Right atrium auricular region (tissue), 2 donors: ENCODE data around the gene SLC39A13. TPM values are rescaled to one million over a fixed set of nuclear protein-coding genes. Genes with fewer than 3 reads are reported as not detected.

ENCODE experiments used
- DNase-seq: peaks from one replicate; pipeline ENCODE4 v3.0.0-alpha.2; 2019; ENCODE audit warnings: low spot score
- H3K27ac ChIP-seq, 2 donors: fragments of 200-600 bp; sonication (generic); 1 replicate in 1 of 2; 2 replicates in 1 of 2; pipeline ENCODE4 v1.5.1; 2016 to 2019
- H3K27me3 ChIP-seq, 2 donors: fragments of 200-600 bp; sonication (generic); one replicate each; pipeline versions ENCODE4 v1.5.1 to v1.6.0; 2017 to 2019
- H3K36me3 ChIP-seq: fragments of 200-600 bp; sonication (generic); one replicate; pipeline ENCODE4 v1.5.1; 2016
- H3K4me1 ChIP-seq, 2 donors: fragments of 200-600 bp; sonication (generic); one replicate each; pipeline versions ENCODE4 v1.5.1 to v1.6.0; 2017 to 2019
- H3K4me3 ChIP-seq, 2 donors: fragments of 200-600 bp; sonication (generic); 1 replicate in 1 of 2; 2 replicates in 1 of 2; pipeline ENCODE4 v1.5.1; 2017 to 2019; ENCODE audit warnings: mild to moderate bottlenecking in 1 of 2, moderate library complexity in 1 of 2
- H3K9me3 ChIP-seq, 2 donors: fragments of 200-600 bp; sonication (generic); one replicate each; pipeline ENCODE4 v1.5.1; 2019
- total RNA-seq, 2 donors: library from RNA; depleted of rRNA; stranded (reverse); fragments of >200 nt; gene quantifications; one replicate each; pipeline ENCODE4 v1.1.0, GENCODE V29; 2016
- TF ChIP-seq, protein P1 (sequence below), 2 donors: fragments of 200-600 bp; sonication (generic); IDR thresholded peaks; one replicate each; pipeline ENCODE4 v1.5.1; 2019; ENCODE audit warnings: antibody characterized with exemption in 2 of 2

The SLC39A13 gene
- total RNA-seq, 2 donors from 2014 or later = 78.4 to 79.8 TPM

DNA sequence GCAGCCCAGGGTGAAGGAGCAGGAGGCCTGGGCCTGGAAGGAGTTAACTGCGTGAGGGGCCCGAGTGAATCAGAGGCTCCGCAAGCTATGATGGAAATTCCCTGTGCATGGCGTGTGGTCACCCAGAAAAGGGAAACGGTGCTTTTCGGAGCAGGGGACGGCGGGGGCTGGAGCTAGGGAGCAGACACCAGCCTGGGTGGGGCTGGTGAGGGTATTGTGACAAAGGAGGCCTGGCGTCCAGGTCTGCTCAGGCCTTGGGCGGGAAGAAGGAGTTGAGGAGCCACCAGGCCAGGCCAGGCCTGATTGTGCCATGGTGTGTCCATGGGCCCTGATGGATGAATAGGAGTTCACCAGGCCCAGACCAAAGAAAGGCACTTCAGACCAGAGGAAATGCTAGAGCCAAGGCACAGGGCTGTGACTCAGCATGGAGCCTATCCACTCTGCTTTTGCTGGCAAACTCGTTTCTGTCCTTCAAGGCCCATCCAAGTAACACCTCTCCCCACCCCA, 17.3 kb upstream of the SLC39A13 start:
- peak; percentile 68 for DNase-seq
- Histone ChIP-seq H3K4me3 (no peak overlapping the region), H3K36me3 (no peaks in the 10 kb centered on the region), H3K27ac (peak overlapping the region in 1 of 2 donors; percentile 62), H3K9me3 (no peaks in the 10 kb centered on the region), H3K4me1 (peaks cover 0 to 21% of the 10 kb centered on the region in 2 donors), H3K27me3 (no peaks in the 10 kb centered on the region)
- TF ChIP-seq, protein P1, sequence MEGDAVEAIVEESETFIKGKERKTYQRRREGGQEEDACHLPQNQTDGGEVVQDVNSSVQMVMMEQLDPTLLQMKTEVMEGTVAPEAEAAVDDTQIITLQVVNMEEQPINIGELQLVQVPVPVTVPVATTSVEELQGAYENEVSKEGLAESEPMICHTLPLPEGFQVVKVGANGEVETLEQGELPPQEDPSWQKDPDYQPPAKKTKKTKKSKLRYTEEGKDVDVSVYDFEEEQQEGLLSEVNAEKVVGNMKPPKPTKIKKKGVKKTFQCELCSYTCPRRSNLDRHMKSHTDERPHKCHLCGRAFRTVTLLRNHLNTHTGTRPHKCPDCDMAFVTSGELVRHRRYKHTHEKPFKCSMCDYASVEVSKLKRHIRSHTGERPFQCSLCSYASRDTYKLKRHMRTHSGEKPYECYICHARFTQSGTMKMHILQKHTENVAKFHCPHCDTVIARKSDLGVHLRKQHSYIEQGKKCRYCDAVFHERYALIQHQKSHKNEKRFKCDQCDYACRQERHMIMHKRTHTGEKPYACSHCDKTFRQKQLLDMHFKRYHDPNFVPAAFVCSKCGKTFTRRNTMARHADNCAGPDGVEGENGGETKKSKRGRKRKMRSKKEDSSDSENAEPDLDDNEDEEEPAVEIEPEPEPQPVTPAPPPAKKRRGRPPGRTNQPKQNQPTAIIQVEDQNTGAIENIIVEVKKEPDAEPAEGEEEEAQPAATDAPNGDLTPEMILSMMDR (IDR thresholded peaks at IDR 0.05) = no peak

DNA sequence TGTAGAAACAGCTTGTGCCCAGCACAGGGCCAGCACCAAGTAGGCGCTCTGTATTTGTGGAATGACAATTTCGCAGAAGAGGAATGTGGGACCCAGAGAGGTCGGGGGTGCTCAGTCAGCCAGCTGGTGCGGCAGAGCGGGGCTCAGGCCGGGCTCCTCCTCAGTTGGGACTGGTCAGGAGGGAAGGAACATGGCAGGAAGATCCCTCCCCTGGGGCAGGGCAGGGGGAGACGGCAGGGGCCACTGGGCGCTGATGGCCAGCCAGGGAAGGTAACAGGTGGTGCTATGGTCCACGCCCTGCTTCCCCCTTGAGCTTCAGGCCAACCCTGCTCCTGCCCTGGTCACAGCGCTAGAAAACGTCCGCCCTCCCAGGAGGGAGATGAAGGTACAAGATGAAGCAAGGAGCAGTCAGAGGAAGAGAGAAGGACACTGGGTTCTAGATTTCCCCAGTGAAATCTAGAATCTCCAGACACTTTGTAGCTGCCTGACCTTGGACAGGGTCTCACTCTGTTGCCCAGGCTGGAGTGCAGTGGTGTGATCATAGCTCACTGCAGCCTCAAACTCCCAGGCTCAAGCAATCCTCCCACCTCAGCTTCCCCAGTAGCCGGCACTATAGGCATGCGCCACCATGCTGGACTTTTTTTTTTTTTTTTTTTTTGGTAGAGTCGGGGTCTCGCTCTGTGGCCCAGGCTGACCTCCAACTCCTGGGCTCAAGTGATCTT, 16.5 kb upstream of the SLC39A13 start:
- no peaks in the 10 kb centered on the region for H3K9me3 ChIP-seq
- H3K27me3 ChIP-seq = no peaks in the 10 kb centered on the region
- TF ChIP-seq, protein P1 (IDR thresholded peaks at IDR 0.05) = no peak
- H3K4me1 ChIP-seq = peaks cover 0 to 21% of the 10 kb centered on the region in 2 donors
- no peaks in the 10 kb centered on the region for H3K36me3 ChIP-seq
- DNase-seq = no peak
- H3K27ac ChIP-seq = peak overlapping the region; percentile 21 to 62
- no peak overlapping the region for H3K4me3 ChIP-seq

DNA sequence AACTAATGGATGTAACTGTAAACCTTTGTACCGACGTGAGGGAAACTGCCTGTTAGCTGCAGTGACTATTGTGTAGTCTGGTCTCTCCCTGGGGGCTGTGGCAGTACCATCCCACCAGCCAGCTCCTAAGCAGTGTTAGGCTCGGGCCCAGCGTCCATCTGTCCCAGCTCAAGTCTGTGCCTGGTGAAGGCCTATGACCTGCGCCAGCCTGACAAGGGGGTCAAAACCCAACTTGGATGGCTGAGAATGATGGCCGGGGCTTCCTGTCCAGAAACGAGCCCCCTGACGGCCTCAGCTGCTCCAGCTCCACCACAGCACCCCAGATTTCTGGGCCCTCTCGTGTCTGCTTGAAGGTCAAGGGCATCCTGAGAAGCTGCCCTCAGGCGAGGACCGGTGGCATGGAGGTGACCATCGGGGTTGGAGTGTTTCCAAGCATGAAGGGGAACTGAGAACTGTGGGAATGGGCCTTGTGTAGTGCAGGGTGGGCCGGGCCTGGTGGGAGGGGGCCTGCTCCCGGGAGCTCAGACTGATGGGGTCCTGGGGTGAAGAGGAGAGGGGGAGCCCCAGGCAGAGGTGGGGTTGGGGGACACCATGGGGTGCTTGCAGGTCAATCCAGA, 15.7 kb upstream of the SLC39A13 start:
- TF ChIP-seq, protein P1 (IDR thresholded peaks at IDR 0.05) = no peak
- H3K36me3 ChIP-seq = no peaks in the 10 kb centered on the region
- H3K4me3 ChIP-seq = no peak overlapping the region
- H3K27me3 ChIP-seq = no peaks in the 10 kb centered on the region
- H3K4me1 ChIP-seq = peaks cover 0 to 21% of the 10 kb centered on the region in 2 donors
- no peak for DNase-seq
- peak overlapping the region in 1 of 2 donors; percentile 56 for H3K27ac ChIP-seq
- H3K9me3 ChIP-seq = no peaks in the 10 kb centered on the region

DNA sequence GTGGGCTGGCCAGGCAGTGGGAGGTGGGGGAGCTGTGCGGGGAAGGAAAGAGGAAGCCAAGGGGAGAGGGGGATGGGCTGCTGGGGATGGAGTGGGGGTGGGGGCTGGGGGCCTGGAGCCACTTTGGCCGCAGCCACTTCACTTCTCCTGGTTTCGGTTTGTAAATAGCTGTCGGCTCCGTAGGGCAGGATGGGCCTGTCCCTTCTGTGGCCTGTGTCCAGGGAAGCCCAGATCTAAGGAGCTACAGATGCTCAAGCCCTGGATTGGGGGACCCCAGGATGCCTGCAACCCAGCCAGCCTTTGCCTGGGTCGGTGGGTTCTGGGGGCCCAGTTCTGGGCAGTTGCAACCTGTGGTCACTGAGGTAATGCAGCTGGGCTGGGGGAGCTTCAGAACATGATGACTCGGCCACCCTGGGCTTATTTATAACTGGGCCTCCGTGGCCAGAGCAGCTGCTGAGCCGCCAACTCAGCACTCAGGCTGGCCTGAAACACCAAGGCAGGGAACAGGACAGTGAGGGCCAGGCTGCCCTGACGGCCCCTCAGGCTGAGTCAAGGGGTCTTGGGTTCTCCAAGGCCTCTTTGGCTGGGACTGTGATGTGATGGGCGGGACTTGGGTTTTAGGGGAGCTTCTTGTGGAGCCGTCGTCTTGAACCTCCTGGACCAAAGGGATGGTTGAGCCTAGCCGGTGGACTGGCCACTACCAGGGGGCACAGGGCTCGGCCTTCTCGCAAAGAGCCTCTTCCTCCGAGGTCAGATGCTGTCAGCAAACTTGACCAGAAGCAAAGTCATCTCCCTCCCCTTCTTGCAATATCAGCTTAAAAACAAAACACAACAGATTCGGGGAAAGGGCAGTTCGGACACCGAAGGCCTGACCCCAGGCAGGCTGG, 15.0 kb upstream of the SLC39A13 start:
- no peaks in the 10 kb centered on the region for H3K9me3 ChIP-seq
- no peak overlapping the region for H3K4me3 ChIP-seq
- H3K27me3 ChIP-seq = no peaks in the 10 kb centered on the region
- DNase-seq = no peak
- no peaks in the 10 kb centered on the region for H3K36me3 ChIP-seq
- H3K4me1 ChIP-seq = peaks cover 0 to 21% of the 10 kb centered on the region in 2 donors
- TF ChIP-seq, protein P1 (IDR thresholded peaks at IDR 0.05) = no peak
- H3K27ac ChIP-seq = peak overlapping the region; percentile 56 to 84

DNA sequence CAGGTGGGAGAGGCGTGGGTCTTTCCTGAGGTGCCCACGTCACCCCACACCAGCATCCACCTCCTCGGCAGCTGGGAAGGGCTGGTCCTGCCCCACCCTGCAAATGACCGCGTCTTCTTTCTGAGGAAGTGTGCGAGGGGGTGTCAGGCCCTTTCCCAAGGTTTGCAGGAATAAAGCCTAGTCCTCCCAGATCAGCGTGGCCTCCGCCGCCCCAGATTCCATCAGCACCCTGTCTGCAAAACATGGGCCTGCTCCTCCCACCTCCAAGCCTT, 14.4 kb upstream of the SLC39A13 start:
- no peaks in the 10 kb centered on the region for H3K27me3 ChIP-seq
- TF ChIP-seq, protein P1 (IDR thresholded peaks at IDR 0.05) = no peak
- no peak overlapping the region for H3K4me3 ChIP-seq
- no peaks in the 10 kb centered on the region for H3K36me3 ChIP-seq
- peaks cover 0 to 21% of the 10 kb centered on the region in 2 donors for H3K4me1 ChIP-seq
- peak overlapping the region; percentile 56 to 84 for H3K27ac ChIP-seq
- DNase-seq = no peak
- no peaks in the 10 kb centered on the region for H3K9me3 ChIP-seq
